Measurements from ENCODE around the gene PPM1F.
"Not testable (repeated sequence)": the region's sequence is repeated elsewhere in the genome, so short reads cannot be mapped to it uniquely, and the experiment has no call there.

The PPM1F gene

GRCh38 chr22:21939935-21940334 lies 12.7 kb downstream of the PPM1F start:
- DNase-seq (ENCODE audit: low read depth) = not testable (repeated sequence)

- no peak for DNase-seq (ENCODE audit: low read depth)
Observed at GRCh38 chr22:21939461-21939913, 13.2 kb downstream of the PPM1F start.

- no peak for DNase-seq (ENCODE audit: low read depth)
Observed at GRCh38 chr22:21938906-21939305, 13.7 kb downstream of the PPM1F start.

- DNase-seq (ENCODE audit: low read depth) = peak; percentile 90
Observed at GRCh38 chr22:21938071-21938822, 14.4 kb downstream of the PPM1F start.

- DNase-seq (ENCODE audit: low read depth) = no peak
Observed at GRCh38 chr22:21937821-21938070, 14.9 kb downstream of the PPM1F start.

GRCh38 chr22:21937041-21937820 lies 15.4 kb downstream of the PPM1F start:
- DNase-seq (ENCODE audit: low read depth) = no peak

GRCh38 chr22:21936151-21936775 lies 16.4 kb downstream of the PPM1F start:
- DNase-seq (ENCODE audit: low read depth) = no peak

GRCh38 chr22:21933910-21934309 lies 18.7 kb downstream of the PPM1F start:
- no peak for DNase-seq (ENCODE audit: low read depth)

GRCh38 chr22:21933413-21933812 lies 19.2 kb downstream of the PPM1F start:
- DNase-seq (ENCODE audit: low read depth) = no peak

GRCh38 chr22:21932347-21932746 lies 20.3 kb downstream of the PPM1F start:
- no peak for DNase-seq (ENCODE audit: low read depth)

GRCh38 chr22:21931056-21931455 lies 21.6 kb downstream of the PPM1F start:
- DNase-seq (ENCODE audit: low read depth) = no peak

GRCh38 chr22:21929253-21929652 lies 23.4 kb downstream of the PPM1F start:
- no peak for DNase-seq (ENCODE audit: low read depth)

GRCh38 chr22:21928048-21928447 lies 24.6 kb downstream of the PPM1F start:
- DNase-seq (ENCODE audit: low read depth) = no peak

- DNase-seq (ENCODE audit: low read depth) = no peak
Observed at GRCh38 chr22:21927174-21927823, 25.3 kb downstream of the PPM1F start.

- DNase-seq (ENCODE audit: low read depth) = no peak
Observed at GRCh38 chr22:21926728-21927127, 25.9 kb downstream of the PPM1F start.

- DNase-seq (ENCODE audit: low read depth) = no peak
Observed at GRCh38 chr22:21923163-21923561, 29.5 kb downstream of the PPM1F start.

GRCh38 chr22:21922370-21923162 lies 30.1 kb downstream of the PPM1F start:
- DNase-seq (ENCODE audit: low read depth) = no peak

- DNase-seq (ENCODE audit: low read depth) = no peak
Observed at GRCh38 chr22:21921729-21922128, 30.9 kb downstream of the PPM1F start.

- DNase-seq (ENCODE audit: low read depth) = no peak
Observed at GRCh38 chr22:21921184-21921721, 31.4 kb downstream of the PPM1F start.

- no peak for DNase-seq (ENCODE audit: low read depth)
Observed at GRCh38 chr22:21920341-21921183, 32.1 kb downstream of the PPM1F start.

Measured in stimulated activated CD8-positive, alpha-beta memory T cell treated with anti-CD3 and anti-CD28 coated beads, Interleukin-7, amount 100 ng/mL, for 24 hours (primary cell).